Keratinocyte (primary cell): Measurements from ENCODE around the gene NR2C1. TPM values are rescaled to one million over a fixed set of nuclear protein-coding genes. Genes with fewer than 3 reads are reported as not detected.
"Not testable (repeated sequence)": the region's sequence is repeated elsewhere in the genome, so short reads cannot be mapped to it uniquely, and the experiment has no call there.

Experiments
- DNase-seq: peaks from one replicate; pipeline ENCODE4 v3.0.0-alpha.2; 2011; ENCODE audit warnings: low read depth, missing footprints, low spot score
- FAIRE-seq: peaks from 2 replicates; lab custom pipeline; 2011; peaks lifted over from hg19 to GRCh38; lab: Jason Lieb, UNC
- H2AFZ ChIP-seq: 2 replicates; pipeline ENCODE4 v1.6.0; 2012; ENCODE audit warnings: low read length, control low read depth, inconsistent platforms; ENCODE audit not compliant: control insufficient read depth
- H3K27ac ChIP-seq: 2 replicates; pipeline ENCODE4 v1.5.1; 2011; ENCODE audit warnings: low read length; ENCODE audit not compliant: control insufficient read depth, insufficient read depth
- H3K27me3 ChIP-seq: 3 replicates; pipeline ENCODE4 v1.6.0; 2011; ENCODE audit warnings: low read length; ENCODE audit not compliant: control insufficient read depth, insufficient read depth; ENCODE audit errors: extremely low read depth
- H3K36me3 ChIP-seq, 2 experiments: 2 replicates in 1 of 2; 3 replicates in 1 of 2; pipeline ENCODE4 v1.5.1; 2011; ENCODE audit warnings: low read length in 2 of 2, mild to moderate bottlenecking in 1 of 2; ENCODE audit not compliant: control insufficient read depth in 2 of 2, insufficient read depth in 2 of 2; ENCODE audit errors: extremely low read depth in 1 of 2
- H3K4me1 ChIP-seq: 3 replicates; pipeline ENCODE4 v1.5.1; 2011; ENCODE audit warnings: low read length; ENCODE audit not compliant: control insufficient read depth, insufficient read depth; ENCODE audit errors: extremely low read depth
- H3K4me2 ChIP-seq: 3 replicates; pipeline ENCODE4 v1.6.0; 2011; ENCODE audit warnings: low read depth, low read length; ENCODE audit not compliant: control insufficient read depth, insufficient read depth; ENCODE audit errors: extremely low read depth
- H3K4me3 ChIP-seq, 3 experiments: fragments of 200-600 bp in 1 of 3; sonication (generic) in 1 of 3; 2 replicates in 2 of 3; 3 replicates in 1 of 3; pipeline ENCODE4 v1.5.1; 2011 to 2016; ENCODE audit warnings: low read length in 3 of 3, mild to moderate bottlenecking in 3 of 3, control low read depth in 2 of 3, inconsistent platforms in 1 of 3, low read depth in 1 of 3, mixed read lengths in 1 of 3, mixed run types in 1 of 3, moderate library complexity in 1 of 3; ENCODE audit not compliant: control insufficient read depth in 2 of 3, insufficient read depth in 2 of 3; ENCODE audit errors: extremely low read depth in 1 of 3
- H3K79me2 ChIP-seq: 2 replicates; pipeline ENCODE4 v1.6.0; 2012; ENCODE audit warnings: low read length; ENCODE audit not compliant: control insufficient read depth, insufficient read depth
- H3K9ac ChIP-seq: 3 replicates; pipeline ENCODE4 v1.6.0; 2011; ENCODE audit warnings: low read length; ENCODE audit not compliant: control insufficient read depth, insufficient read depth; ENCODE audit errors: extremely low read depth
- H3K9me1 ChIP-seq: 3 replicates; pipeline ENCODE4 v1.6.0; 2011; ENCODE audit warnings: low read length; ENCODE audit not compliant: control insufficient read depth, insufficient read depth; ENCODE audit errors: extremely low read depth
- H3K9me3 ChIP-seq: 2 replicates; pipeline ENCODE4 v1.5.1; 2012; ENCODE audit warnings: low read depth, low read length; ENCODE audit not compliant: control insufficient read depth
- H4K20me1 ChIP-seq: 3 replicates; pipeline ENCODE4 v1.6.0; 2011; ENCODE audit warnings: low read length; ENCODE audit not compliant: control insufficient read depth, insufficient read depth; ENCODE audit errors: extremely low read depth
- EZH2 ChIP-seq: IDR thresholded peaks from one replicate; pipeline ENCODE4 v1.6.1; 2012; ENCODE audit warnings: inconsistent platforms, mild to moderate bottlenecking, low read length, moderate library complexity
- dilution Hi-C: fragments of 300-500 bp; cut with MboI; formaldehyde crosslinking; loops from one replicate; pipeline ENCODE4 v1.7.0; 2020; ENCODE audit warnings: low sequenced_read_pairs; ENCODE audit not compliant: extremely low pct_ligation_motif_present
- polyA plus RNA-seq, 5 experiments: library from polyadenylated mRNA; depleted of rRNA in 3 of 5; stranded (reverse) in 3 of 5; stranded (forward) in 1 of 5; unstranded in 1 of 5; fragments of >200 nt; gene quantifications; 1 replicate in 1 of 5; 2 replicates in 3 of 5; 3 replicates in 1 of 5; pipeline versions ENCODE4 v1.2.1 to v1.2.3, GENCODE V29; 2011 to 2012; ENCODE audit warnings: missing spikeins in 2 of 5, low read depth in 1 of 5, low replicate concordance in 1 of 5
- TF ChIP-seq, protein P1 (sequence below), 3 experiments: IDR thresholded peaks in 1 of 3; conservative IDR thresholded peaks in 1 of 3; optimal IDR thresholded peaks in 1 of 3; 2 replicates in 2 of 3; 3 replicates in 1 of 3; pipeline versions ENCODE3 to v1.5.1; 2011; ENCODE audit warnings: low read length in 3 of 3, mild to moderate bottlenecking in 3 of 3, moderate library complexity in 2 of 3, control low read depth in 1 of 3, inconsistent platforms in 1 of 3; ENCODE audit not compliant: insufficient read depth in 2 of 3; ENCODE audit errors: extremely low read depth in 1 of 3

NR2C1 gene
- polyA plus RNA-seq, 1 donor (not counting 4 experiments of a cell fraction or from before 2014, with no cell fraction given) = 32.0 TPM

GRCh38 chr12:94994312-94994711 is 79.1 kb downstream of the NR2C1 start:
- peaks cover 16% of the 10 kb centered on the region for H3K79me2 ChIP-seq
- H3K36me3 ChIP-seq = peaks cover 0 to 5% of the 10 kb centered on the region in 2 experiments
- TF ChIP-seq EZH2 = no peak
- TF ChIP-seq, protein P1, sequence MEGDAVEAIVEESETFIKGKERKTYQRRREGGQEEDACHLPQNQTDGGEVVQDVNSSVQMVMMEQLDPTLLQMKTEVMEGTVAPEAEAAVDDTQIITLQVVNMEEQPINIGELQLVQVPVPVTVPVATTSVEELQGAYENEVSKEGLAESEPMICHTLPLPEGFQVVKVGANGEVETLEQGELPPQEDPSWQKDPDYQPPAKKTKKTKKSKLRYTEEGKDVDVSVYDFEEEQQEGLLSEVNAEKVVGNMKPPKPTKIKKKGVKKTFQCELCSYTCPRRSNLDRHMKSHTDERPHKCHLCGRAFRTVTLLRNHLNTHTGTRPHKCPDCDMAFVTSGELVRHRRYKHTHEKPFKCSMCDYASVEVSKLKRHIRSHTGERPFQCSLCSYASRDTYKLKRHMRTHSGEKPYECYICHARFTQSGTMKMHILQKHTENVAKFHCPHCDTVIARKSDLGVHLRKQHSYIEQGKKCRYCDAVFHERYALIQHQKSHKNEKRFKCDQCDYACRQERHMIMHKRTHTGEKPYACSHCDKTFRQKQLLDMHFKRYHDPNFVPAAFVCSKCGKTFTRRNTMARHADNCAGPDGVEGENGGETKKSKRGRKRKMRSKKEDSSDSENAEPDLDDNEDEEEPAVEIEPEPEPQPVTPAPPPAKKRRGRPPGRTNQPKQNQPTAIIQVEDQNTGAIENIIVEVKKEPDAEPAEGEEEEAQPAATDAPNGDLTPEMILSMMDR (optimal IDR thresholded peaks at IDR 0.05 in 1 of 3, IDR thresholded peaks at IDR 0.05 in 1 of 3, conservative IDR thresholded peaks at IDR 0.05 in 1 of 3; ENCODE audit: extremely low read depth in 1 of 3, insufficient read depth in 2 of 3, low read length in 3 of 3) = peak in 2 of 3 experiments; percentile 10 to 16
- peak overlapping the region; percentile 63 for H3K27ac ChIP-seq
- H4K20me1 ChIP-seq = no peaks in the 10 kb centered on the region
- no peak overlapping the region for H2AFZ ChIP-seq
- no peaks in the 10 kb centered on the region for H3K9me3 ChIP-seq
- FAIRE-seq (peak; percentile 84), DNase-seq (peak; percentile 38)
- no peaks in the 10 kb centered on the region for H3K27me3 ChIP-seq
- peaks cover 10% of the 10 kb centered on the region for H3K4me1 ChIP-seq
- no peak overlapping the region for H3K4me3 ChIP-seq
- H3K9ac ChIP-seq = no peak overlapping the region
- dilution Hi-C loops = no loop called here
- H3K9me1 ChIP-seq = no peaks in the 10 kb centered on the region
- H3K4me2 ChIP-seq = peak overlapping the region; percentile 64

GRCh38 chr12:94993855-94994254 is 79.6 kb downstream of the NR2C1 start:
- Histone ChIP-seq H3K4me1 (peaks cover 10% of the 10 kb centered on the region), H3K4me2 (peak overlapping the region; percentile 64), H3K27ac (peak overlapping the region; percentile 63), H3K79me2 (peaks cover 14% of the 10 kb centered on the region)
- H2AFZ ChIP-seq, H3K9ac ChIP-seq, H4K20me1 ChIP-seq, H3K36me3 ChIP-seq, DNase-seq, FAIRE-seq, H3K4me3 ChIP-seq, H3K9me3 ChIP-seq, H3K27me3 ChIP-seq, H3K9me1 ChIP-seq, dilution Hi-C loops: not testable (repeated sequence)

- no peak for FAIRE-seq
- H3K79me2 ChIP-seq = no peaks in the 10 kb centered on the region
Measured at GRCh38 chr12:94990222-94990621, 83.2 kb downstream of the NR2C1 start.

More at GRCh38 chr12:94990222-94990621, 83.2 kb downstream of the NR2C1 start:
- dilution Hi-C loops = no loop called here
- Histone ChIP-seq H3K4me1 (peaks cover 10% of the 10 kb centered on the region), H3K36me3 (peaks cover 0 to 5% of the 10 kb centered on the region in 2 experiments), H2AFZ (no peak overlapping the region), H3K9ac (no peak overlapping the region), H3K9me1 (no peaks in the 10 kb centered on the region), H3K27me3 (no peaks in the 10 kb centered on the region), H3K9me3 (no peaks in the 10 kb centered on the region), H3K4me2 (no peak overlapping the region), H4K20me1 (no peaks in the 10 kb centered on the region), H3K27ac (no peak overlapping the region), H3K4me3 (no peak overlapping the region)
- DNase-seq = no peak
- TF ChIP-seq, protein P1 (optimal IDR thresholded peaks at IDR 0.05 in 1 of 3, IDR thresholded peaks at IDR 0.05 in 1 of 3, conservative IDR thresholded peaks at IDR 0.05 in 1 of 3; ENCODE audit: extremely low read depth in 1 of 3, insufficient read depth in 2 of 3, low read length in 3 of 3) = no peak
